HL-60 (cell line): Measurements from ENCODE around the gene SLC22A16.

Source experiments
- CTCF ChIP-seq: IDR thresholded peaks from one replicate; pipeline ENCODE4 v1.5.1; 2011; ENCODE audit warnings: low read length, control low read depth, inconsistent platforms; ENCODE audit not compliant: insufficient read depth
- POLR2AphosphoS5 ChIP-seq: IDR thresholded peaks from 2 replicates; pipeline ENCODE4 v1.6.1; 2012; ENCODE audit warnings: low read depth
- REST ChIP-seq: IDR thresholded peaks from 2 replicates; pipeline ENCODE4 v1.6.1; 2012; ENCODE audit warnings: low read depth; ENCODE audit not compliant: insufficient replicate concordance

DNA sequence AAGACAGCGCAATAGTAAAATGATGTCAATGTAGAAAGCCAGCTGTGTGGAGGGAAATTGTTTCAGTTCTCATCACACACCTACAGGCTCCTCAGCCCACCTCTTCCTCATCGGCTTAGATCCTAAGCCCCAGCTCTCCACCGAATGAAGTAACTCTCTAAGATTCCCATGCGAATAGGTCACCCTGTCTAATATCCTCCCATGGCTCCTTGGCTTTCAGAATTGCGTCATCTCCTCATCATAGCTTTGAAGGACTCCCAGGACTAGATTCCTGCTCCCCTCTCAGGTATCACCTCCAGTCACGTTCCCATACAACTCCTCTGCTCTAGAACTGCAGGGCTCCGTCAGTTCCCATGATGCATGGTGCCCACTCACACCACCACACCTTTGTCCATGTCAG lies 16.2 kb upstream of the SLC22A16 start:
- TF ChIP-seq POLR2AphosphoS5 (no peak), REST (no peak), CTCF (no peak)
